Urothelium cell line (cell line): Measurements from ENCODE around the gene PAGE3.

Experiments used
- DNase-seq: peaks from one replicate; pipeline ENCODE4 v3.0.0; 2011; ENCODE audit warnings: low spot score, mixed read lengths
- FAIRE-seq: peaks from 2 replicates; lab custom pipeline; 2011; peaks lifted over from hg19 to GRCh38; lab: Jason Lieb, UNC

PAGE3 gene, protein sequence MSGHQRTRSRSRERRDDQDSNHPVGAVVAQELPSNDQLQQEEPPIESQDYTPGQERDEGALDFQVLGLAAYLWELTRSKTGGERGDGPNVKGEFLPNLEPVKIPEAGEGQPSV

DNA sequence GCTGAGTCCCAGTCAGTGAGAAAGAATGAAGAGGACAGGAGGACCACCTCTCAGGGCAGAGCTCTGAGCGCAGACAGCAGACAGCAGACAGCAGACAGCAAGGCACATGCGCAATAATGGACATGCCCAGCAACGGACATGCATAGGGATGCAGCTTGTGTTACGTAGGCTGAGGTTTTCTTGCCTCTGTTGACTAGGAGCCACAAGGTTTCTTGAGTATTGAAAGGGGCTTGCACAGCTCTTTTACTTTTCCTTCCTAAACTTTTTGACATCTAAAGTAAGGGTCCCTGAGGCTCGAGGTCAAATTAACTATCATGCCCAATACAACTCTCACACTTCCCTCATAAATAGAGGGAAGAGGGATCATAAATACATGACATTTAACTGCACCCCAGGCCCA, at the start of gene PAGE3:
PAGE3 (minus strand) TSS at position 101 of the 400 bp plus-strand sequence. CDS start 1,013 bp downstream, outside the sequence.
- DNase-seq (no peak), FAIRE-seq (no peak)

DNA sequence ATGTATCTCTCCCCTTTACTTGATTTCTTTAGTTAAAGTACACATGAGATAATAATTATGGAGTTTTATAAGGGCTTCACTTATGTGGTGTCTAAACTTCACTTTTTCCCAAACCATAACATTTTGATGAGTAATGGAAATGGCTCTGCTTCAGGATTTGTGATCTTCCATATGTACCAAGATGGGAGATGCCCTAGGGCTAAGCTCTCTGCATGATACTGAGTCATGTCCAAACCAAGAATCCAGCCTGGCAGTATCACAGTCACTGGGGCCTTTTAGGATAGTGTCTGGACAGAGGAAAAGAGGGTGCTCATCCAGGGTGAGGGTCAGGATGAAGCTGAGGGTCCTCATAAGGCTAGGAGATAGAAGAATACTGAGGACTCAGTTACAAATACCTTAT, 47.9 kb upstream of the PAGE3 start:
- DNase-seq, result no peak
- no peak for FAIRE-seq

DNA sequence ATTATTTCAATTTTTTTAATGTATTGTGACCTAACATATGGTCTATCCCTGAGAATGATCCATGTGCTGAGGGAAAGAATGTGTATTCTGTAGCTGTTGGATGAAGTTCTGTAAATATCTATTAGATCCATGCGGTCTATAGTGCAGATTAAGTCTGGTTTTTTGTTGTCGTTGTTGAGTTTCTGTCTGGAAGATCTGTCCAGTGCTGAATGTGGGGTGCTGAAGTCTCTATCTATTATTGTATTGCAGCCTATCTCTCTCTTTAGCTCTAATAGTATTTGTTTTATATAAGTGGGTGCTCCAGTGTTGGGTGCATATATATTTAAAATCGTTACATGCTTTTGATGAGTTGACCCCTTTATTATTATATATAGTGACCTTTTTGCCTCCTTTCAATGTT, 26.2 kb upstream of the PAGE3 start:
- no peak for FAIRE-seq
- DNase-seq, result no peak

DNA sequence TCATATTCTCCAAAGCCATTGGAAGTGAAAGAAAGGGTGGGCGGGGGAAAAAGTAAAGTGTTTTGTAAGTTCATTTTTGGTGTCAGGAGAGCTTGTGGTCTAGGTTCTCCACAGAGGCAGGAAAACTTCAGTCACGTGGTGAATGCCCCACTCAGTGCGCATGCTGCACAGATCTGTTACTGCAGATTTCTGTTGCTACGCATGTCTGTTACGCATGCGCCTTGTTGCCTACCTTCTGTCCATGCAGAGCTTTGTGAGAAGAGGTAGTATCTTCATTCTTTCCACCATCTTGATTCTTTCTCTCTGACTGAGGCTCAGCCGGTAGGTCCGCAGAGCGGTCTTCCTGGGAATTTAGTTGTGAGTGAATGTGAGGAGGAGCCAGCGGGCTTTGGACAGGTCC, 15.1 kb upstream of the PAGE3 start:
- DNase-seq (no peak), FAIRE-seq (no peak)

DNA sequence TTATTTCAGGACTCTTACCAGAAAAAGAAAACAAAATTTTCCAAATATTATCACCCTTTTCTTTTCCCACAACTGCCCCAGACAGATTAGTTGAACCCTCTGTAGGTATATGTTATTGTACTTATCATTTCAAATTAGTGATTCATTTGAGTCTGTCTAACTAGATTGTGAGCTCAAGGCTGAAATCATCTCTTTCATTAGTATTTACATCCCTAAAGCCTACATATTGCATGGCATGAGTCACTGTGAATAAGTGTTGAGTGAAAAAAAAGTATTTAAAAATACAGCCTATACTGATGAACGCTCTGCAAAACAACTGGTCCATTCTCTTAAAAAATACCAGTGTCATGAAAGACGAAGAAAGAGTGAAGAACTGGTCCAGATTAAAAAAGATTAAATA, 3.9 kb downstream of the PAGE3 start:
- FAIRE-seq (no peak), DNase-seq (no peak)

DNA sequence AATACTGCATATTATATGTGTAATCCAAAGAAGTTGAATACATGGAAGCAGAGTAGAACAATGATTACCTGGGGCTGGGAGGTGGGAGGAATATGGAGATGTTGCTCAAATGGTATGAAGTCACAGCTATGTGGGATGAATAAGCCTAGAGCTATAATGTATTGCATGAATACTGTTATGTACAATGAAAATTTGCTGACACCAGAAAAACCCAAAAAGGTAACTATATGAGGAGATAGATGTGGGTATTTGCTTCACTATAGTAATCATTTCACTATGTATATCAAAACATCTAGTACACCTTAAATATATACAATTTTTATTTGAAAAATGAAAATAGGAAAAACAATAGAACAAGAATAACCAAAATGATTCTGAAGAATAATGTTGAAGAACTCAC, 11.2 kb downstream of the PAGE3 start:
- FAIRE-seq, result no peak
- DNase-seq, result no peak

DNA sequence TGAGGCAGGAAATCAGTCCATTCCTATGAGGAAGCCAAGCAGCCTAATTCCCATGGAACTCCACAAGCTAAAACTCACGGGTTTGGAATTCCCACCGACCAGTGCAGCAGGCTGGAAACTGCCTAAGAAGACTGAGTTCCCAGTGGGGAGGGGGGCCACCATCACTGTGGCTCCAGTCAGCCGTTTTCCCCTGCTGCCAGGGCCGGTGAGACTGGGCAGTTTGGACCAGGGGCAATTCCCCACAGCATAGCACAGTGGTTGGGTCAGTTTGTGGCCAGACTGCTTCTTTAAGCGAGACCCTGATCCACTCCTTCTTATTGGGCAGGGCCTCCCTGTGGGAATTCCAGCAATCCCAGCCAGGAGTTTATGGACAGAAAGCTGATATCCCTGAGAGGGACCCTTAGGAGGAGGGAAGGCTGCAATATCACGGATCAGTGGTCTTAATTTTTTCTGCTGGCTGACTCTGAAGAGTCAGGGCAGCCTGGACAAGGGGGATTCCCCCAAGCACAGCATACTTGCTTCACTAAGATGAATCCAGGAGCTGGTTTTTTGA, 23.9 kb downstream of the PAGE3 start:
- DNase-seq (no peak), FAIRE-seq (no peak)

DNA sequence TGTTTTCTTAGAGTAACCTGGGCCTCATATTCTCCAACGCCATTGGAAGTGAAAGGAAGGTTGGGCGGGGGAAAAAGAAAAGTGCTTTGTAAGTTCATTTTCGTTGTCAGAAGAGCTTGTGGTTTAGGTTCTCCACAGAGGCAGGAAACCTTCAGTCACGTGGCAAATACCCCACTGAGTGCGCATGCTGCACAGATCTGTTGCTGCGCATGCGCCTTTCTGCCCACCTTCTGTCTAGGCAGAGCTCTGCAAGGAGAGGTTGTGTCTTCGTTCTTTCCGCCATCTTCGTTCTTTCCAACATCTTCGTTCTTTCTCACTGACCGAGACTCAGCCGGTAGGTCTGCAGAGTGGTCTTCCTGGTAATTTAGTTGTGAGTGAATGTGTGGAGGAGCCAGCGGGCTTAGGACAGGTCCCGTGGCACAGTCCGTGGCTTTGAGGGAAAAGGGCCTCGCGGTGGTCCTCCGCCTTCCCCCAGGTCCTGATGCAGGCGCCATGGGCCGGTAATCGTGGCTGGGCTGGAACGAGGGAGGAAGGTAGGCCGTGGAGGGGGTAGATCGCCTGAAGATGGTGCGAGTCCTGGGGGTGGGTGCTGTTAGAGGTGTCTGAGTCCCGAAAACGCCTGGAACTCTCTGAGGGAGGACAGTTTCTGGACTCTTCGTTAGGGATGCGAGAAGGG, 44.5 kb downstream of the PAGE3 start, which contains the start of gene PAGE5:
PAGE5 (plus strand) TSS at position 228 of the 676 bp plus-strand sequence. CDS start 1,037 bp downstream, outside the sequence.
- FAIRE-seq, result no peak
- DNase-seq, result no peak

DNA sequence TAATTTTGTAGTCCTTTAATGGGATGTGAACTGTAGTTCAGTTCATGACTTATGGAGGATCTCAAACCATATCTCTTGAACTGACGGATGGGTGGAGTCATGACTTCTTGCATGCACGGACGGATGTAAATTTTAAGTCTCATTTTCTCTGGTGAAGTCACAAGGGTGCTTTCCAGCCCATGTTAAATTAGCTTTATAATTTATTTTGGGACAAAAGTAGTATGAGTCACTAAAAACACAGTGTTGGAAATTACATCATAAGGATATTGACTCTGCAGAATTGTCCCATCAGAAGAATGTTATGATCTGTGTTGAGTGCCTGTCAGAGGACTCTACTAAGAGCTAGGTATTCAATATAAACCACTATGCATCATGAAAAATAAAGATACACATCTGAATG, 51.3 kb downstream of the PAGE3 start:
- DNase-seq (no peak), FAIRE-seq (no peak)

DNA sequence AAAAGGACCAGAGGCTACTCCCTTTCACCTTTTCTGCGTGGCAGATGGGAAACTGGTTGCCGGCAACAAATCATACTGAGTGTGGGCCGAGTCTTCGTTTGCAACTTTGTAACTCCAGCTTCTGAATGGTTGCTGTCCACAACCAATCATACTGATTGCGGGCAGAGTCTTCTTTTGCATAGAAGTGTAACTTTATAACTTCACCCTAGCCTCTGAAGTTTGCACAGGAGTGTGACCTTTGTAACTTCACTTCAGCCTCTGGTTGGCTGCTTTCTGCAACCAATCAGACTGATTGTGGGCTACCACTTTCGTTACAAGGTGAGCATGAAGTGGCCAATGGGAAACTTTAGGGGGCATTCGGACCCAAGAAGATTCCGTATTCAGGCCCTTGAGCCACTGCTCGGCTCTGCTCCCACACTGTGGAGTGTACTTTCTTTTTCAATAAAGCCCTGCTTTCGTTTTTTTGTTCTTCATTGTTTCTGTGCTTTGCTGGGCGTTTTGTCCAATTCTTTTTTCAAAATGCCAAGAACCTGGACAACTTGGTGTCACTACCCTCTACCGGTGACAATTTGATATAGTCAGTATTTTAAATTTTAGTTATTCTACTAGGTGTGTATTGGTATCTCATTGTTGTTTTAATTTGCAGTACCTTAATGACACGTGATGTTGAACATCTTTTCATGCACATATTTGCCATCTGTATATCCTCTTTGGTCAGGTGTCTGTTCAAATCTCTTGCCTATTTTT, 53.6 kb downstream of the PAGE3 start:
- FAIRE-seq (no peak), DNase-seq (no peak)
